GM12892 (cell line): ENCODE data around the gene ASXL2.

Experiments used
- POLR2A ChIP-seq: IDR thresholded peaks from 2 replicates; pipeline ENCODE4 v1.6.1; 2011; ENCODE audit warnings: low read depth, low read length, control low read depth
- POLR2AphosphoS5 ChIP-seq: IDR thresholded peaks from 2 replicates; pipeline ENCODE4 v1.6.1; 2011; ENCODE audit warnings: low read depth, low read length, control low read depth

GRCh38 chr2:25838152-25838756, 40.0 kb downstream of the ASXL2 start:
- TF ChIP-seq POLR2AphosphoS5 = no peak
- no peak for TF ChIP-seq POLR2A
